Stimulated activated CD4-positive, alpha-beta T cell treated with anti-CD3 and anti-CD28 coated beads, Interleukin-4, amount 100 ng/mL, for 24 hours (primary cell): Measurements from ENCODE around the gene KRTAP10-7.
"Not testable (repeated sequence)": the region's sequence is repeated elsewhere in the genome, so short reads cannot be mapped to it uniquely, and the experiment has no call there.

Experiments used
- DNase-seq: peaks from one replicate; pipeline ENCODE4 v3.0.0-alpha.2; 2020

The KRTAP10-7 gene

GRCh38 chr21:44600118-44600978 lies at the start of gene KRTAP10-7:
KRTAP10-7 (plus strand) TSS chr21:44600597; CDS start chr21:44600622, 25 bp downstream.
- not testable (repeated sequence) for DNase-seq

GRCh38 chr21:44550807-44551206 lies 49.6 kb upstream of the KRTAP10-7 start:
- no peak for DNase-seq

- DNase-seq, result no peak
These were observed 48.9 kb upstream of the KRTAP10-7 start, which contains the start of gene KRTAP10-2 for GRCh38 chr21:44551340-44551961. KRTAP10-2 (minus strand) TSS chr21:44551505; CDS start chr21:44551458, 47 bp downstream.

GRCh38 chr21:44552136-44552535 lies 48.3 kb upstream of the KRTAP10-7 start:
- DNase-seq, result no peak

GRCh38 chr21:44552681-44553080 lies 47.7 kb upstream of the KRTAP10-7 start:
- DNase-seq, result no peak

GRCh38 chr21:44555200-44555875 lies 45.1 kb upstream of the KRTAP10-7 start:
- DNase-seq, result no peak

- no peak for DNase-seq
These were observed 43.5 kb upstream of the KRTAP10-7 start for GRCh38 chr21:44556879-44557278.

GRCh38 chr21:44557491-44558328 lies 42.7 kb upstream of the KRTAP10-7 start:
- DNase-seq, result no peak

GRCh38 chr21:44558329-44558675 lies 42.1 kb upstream of the KRTAP10-7 start:
- not testable (repeated sequence) for DNase-seq

- DNase-seq, result no peak
These were observed 41.7 kb upstream of the KRTAP10-7 start, which contains the start of gene KRTAP10-3 for GRCh38 chr21:44558695-44559094. KRTAP10-3 (minus strand) TSS chr21:44558795; CDS start chr21:44558715, 80 bp downstream.

GRCh38 chr21:44564099-44564498 lies 36.3 kb upstream of the KRTAP10-7 start:
- DNase-seq, result no peak

GRCh38 chr21:44564886-44565598 lies 35.4 kb upstream of the KRTAP10-7 start:
- no peak for DNase-seq

- DNase-seq, result no peak
These were observed 34.0 kb upstream of the KRTAP10-7 start for GRCh38 chr21:44566403-44566802.

GRCh38 chr21:44567481-44568171 lies 32.8 kb upstream of the KRTAP10-7 start:
- no peak for DNase-seq

GRCh38 chr21:44568261-44568660 lies 32.1 kb upstream of the KRTAP10-7 start:
- DNase-seq, result no peak

GRCh38 chr21:44568667-44569556 lies 31.5 kb upstream of the KRTAP10-7 start:
- no peak for DNase-seq

GRCh38 chr21:44569861-44570517 lies 30.4 kb upstream of the KRTAP10-7 start:
- DNase-seq, result no peak

- DNase-seq, result no peak
These were observed 29.1 kb upstream of the KRTAP10-7 start for GRCh38 chr21:44571296-44571695.
